Thyroid gland (tissue), 4 donors: ENCODE measurements around the gene RNF166.

ENCODE experiments used
- POLR2A ChIP-seq, 2 donors: fragments of 450-650 bp; IDR thresholded peaks; one replicate each; pipeline ENCODE4 v1.6.1; 2017; ENCODE audit warnings: antibody characterized with exemption in 2 of 2, mild to moderate bottlenecking in 2 of 2, moderate library complexity in 1 of 2
- TF ChIP-seq, protein P1 (sequence below), 6 experiments: fragments of 200-600 bp in 3 of 6; fragments of 450-650 bp in 3 of 6; sonication (generic) in 3 of 6; IDR thresholded peaks; one replicate each; pipeline ENCODE4 v1.5.1; 2016 to 2019; ENCODE audit warnings: antibody characterized with exemption in 6 of 6, mild to moderate bottlenecking in 2 of 6, inconsistent platforms in 1 of 6, moderate library complexity in 1 of 6

DNA sequence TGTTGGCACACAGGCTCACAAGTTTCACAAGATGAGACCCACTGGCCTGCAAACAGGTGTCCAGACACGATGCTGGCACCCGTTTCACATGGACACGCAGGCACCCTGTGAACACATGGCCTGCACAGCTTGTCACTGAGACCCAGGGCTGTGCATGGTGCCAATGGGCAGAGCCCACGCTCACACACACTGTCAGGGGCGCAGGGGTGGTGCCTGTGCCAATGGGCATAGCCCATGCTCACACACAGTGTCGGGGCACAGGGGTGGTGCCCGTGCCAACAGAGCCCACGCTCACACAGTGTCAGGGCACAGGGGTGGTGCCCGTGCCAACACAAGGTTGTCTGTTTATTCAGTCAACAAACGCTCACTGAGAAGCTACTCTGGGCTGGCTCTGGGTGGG, 29.4 kb upstream of the RNF166 start:
- TF ChIP-seq, protein P1, sequence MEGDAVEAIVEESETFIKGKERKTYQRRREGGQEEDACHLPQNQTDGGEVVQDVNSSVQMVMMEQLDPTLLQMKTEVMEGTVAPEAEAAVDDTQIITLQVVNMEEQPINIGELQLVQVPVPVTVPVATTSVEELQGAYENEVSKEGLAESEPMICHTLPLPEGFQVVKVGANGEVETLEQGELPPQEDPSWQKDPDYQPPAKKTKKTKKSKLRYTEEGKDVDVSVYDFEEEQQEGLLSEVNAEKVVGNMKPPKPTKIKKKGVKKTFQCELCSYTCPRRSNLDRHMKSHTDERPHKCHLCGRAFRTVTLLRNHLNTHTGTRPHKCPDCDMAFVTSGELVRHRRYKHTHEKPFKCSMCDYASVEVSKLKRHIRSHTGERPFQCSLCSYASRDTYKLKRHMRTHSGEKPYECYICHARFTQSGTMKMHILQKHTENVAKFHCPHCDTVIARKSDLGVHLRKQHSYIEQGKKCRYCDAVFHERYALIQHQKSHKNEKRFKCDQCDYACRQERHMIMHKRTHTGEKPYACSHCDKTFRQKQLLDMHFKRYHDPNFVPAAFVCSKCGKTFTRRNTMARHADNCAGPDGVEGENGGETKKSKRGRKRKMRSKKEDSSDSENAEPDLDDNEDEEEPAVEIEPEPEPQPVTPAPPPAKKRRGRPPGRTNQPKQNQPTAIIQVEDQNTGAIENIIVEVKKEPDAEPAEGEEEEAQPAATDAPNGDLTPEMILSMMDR (IDR thresholded peaks at IDR 0.05), result no peak
- TF ChIP-seq POLR2A (IDR thresholded peaks at IDR 0.05), result no peak
